Measurements from ENCODE around the gene CCAR1.

The CCAR1 gene

DNA sequence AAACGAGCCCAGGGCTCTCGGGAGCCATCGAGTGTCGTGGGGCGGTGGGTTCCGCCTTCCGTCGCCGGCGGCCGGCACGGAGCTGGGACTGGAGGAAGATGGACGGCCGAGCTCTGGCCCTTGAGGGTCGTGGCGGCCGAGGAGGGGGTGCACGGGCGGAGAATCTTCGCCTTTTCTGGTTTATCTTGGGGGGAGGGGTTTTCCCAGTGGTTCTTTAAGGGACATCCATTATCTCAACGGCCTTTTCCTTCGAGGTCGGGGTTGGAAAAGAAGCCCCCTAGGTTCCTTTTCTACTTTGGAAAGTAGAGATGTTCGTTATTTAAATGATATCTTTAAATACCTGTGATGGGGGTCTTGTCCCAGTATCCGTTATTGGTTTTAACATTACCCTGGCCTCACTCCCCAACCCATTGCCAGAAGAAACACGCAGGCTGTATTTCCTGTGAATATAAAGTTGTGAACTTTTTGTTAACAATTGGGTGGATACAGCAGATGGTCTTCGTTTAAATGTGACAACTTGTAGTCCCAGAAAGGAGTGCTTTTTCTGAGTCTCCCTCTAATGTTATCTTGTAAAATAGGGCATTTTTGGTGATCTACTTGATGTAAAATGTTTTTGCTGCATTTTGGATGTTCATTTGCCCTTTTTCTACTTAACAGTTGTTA, 765 bp downstream of the CCAR1 start:
- Histone ChIP-seq H3K79me2 (ENCODE audit: low read length) (peaks cover 27% of the 10 kb centered on the region), H3K9me3 (ENCODE audit: insufficient read depth, low read length) (no peaks in the 10 kb centered on the region)

DNA sequence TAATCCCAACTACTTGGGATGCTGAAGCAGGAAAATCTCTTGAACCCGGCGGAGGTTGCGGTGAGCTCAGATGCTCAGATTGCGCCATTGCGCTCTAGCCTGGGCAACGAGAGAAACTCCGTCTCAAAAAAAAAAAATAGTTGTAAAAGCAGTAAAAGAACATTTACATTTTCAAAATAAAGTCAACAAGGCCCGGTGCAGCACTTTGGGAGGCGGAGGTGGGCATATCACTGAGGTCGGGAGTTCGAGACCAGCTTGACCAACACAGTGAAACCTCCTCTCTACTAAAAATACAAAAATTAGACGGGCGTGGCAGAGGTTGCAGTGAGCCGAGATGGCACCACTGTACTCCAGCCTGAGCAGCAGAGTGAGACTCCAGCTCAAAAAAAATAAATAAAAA, 4.0 kb downstream of the CCAR1 start:
- TF ChIP-seq EZH2phosphoT487 (IDR thresholded peaks at IDR 0.05; ENCODE audit: low read depth) = no peak
- TF ChIP-seq, protein P1, sequence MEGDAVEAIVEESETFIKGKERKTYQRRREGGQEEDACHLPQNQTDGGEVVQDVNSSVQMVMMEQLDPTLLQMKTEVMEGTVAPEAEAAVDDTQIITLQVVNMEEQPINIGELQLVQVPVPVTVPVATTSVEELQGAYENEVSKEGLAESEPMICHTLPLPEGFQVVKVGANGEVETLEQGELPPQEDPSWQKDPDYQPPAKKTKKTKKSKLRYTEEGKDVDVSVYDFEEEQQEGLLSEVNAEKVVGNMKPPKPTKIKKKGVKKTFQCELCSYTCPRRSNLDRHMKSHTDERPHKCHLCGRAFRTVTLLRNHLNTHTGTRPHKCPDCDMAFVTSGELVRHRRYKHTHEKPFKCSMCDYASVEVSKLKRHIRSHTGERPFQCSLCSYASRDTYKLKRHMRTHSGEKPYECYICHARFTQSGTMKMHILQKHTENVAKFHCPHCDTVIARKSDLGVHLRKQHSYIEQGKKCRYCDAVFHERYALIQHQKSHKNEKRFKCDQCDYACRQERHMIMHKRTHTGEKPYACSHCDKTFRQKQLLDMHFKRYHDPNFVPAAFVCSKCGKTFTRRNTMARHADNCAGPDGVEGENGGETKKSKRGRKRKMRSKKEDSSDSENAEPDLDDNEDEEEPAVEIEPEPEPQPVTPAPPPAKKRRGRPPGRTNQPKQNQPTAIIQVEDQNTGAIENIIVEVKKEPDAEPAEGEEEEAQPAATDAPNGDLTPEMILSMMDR (IDR thresholded peaks at IDR 0.05; ENCODE audit: low read depth, low read length) = no peak
- Histone ChIP-seq H3K36me3 (replicated peaks; ENCODE audit: low read depth, low read length) (peaks cover 4% of the 10 kb centered on the region), H2AFZ (ENCODE audit: low read depth, low read length) (no peak overlapping the region), H4K20me1 (ENCODE audit: insufficient read depth, low read length) (no peaks in the 10 kb centered on the region), H3K4me2 (ENCODE audit: low read length) (no peak overlapping the region), H3K4me1 (ENCODE audit: low read length) (peaks cover 7% of the 10 kb centered on the region), H3K9me3 (ENCODE audit: insufficient read depth, low read length) (no peaks in the 10 kb centered on the region), H3K79me2 (ENCODE audit: low read length) (peaks cover 46% of the 10 kb centered on the region), H3K4me3 (ENCODE audit: low read length) (no peak overlapping the region), H3K27ac (ENCODE audit: low read length) (no peak overlapping the region), H3K27me3 (ENCODE audit: low read depth, low read length) (no peaks in the 10 kb centered on the region), H3K9ac (ENCODE audit: low read length) (no peak overlapping the region)

More for the DNA sequence above, 765 bp downstream of the CCAR1 start:
- no peaks in the 10 kb centered on the region for H3K27me3 ChIP-seq (ENCODE audit: low read depth, low read length)
- TF ChIP-seq, protein P1 (IDR thresholded peaks at IDR 0.05; ENCODE audit: low read depth, low read length) = no peak
- no peak for TF ChIP-seq EZH2phosphoT487 (IDR thresholded peaks at IDR 0.05; ENCODE audit: low read depth)
- H2AFZ ChIP-seq (ENCODE audit: low read depth, low read length) = no peak overlapping the region
- H3K4me3 ChIP-seq (ENCODE audit: low read length) = peak overlapping the region; percentile 90
- H3K36me3 ChIP-seq (replicated peaks; ENCODE audit: low read depth, low read length) = no peaks in the 10 kb centered on the region
- peaks cover 7% of the 10 kb centered on the region for H3K4me1 ChIP-seq (ENCODE audit: low read length)
- peak overlapping the region; percentile 94 for H3K9ac ChIP-seq (ENCODE audit: low read length)
- H3K27ac ChIP-seq (ENCODE audit: low read length) = peak overlapping the region; percentile 73
- H4K20me1 ChIP-seq (ENCODE audit: insufficient read depth, low read length) = no peaks in the 10 kb centered on the region
- H3K4me2 ChIP-seq (ENCODE audit: low read length) = peak overlapping the region; percentile 86

DNA sequence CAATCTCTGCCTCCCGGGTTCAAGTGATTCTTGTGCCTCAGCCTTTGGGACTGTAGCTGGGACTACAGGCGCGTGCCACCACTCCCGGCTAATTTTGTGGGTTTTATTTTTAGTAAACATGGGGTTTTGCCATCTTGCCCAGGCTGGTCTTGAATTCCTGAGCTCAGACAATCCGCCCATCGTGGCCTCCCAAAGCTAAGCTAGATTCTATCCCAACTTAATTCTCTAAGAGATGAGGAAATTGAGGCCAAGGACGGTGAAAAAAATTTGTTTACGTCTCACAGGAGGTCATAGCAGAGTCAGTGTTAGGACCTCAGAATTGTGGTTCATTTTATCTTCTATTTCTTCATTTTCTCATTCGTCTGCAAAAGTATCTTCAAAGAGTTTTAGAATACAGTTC, 6.1 kb downstream of the CCAR1 start:
- no peaks in the 10 kb centered on the region for H3K27me3 ChIP-seq (ENCODE audit: low read depth, low read length)
- H3K27ac ChIP-seq (ENCODE audit: low read length) = no peak overlapping the region
- no peak overlapping the region for H3K4me3 ChIP-seq (ENCODE audit: low read length)
- no peak for TF ChIP-seq EZH2phosphoT487 (IDR thresholded peaks at IDR 0.05; ENCODE audit: low read depth)
- TF ChIP-seq, protein P1 (IDR thresholded peaks at IDR 0.05; ENCODE audit: low read depth, low read length) = no peak
- H4K20me1 ChIP-seq (ENCODE audit: insufficient read depth, low read length) = no peaks in the 10 kb centered on the region
- no peaks in the 10 kb centered on the region for H3K9me3 ChIP-seq (ENCODE audit: insufficient read depth, low read length)
- H3K4me1 ChIP-seq (ENCODE audit: low read length) = peaks cover 5% of the 10 kb centered on the region
- peaks cover 12% of the 10 kb centered on the region for H3K36me3 ChIP-seq (replicated peaks; ENCODE audit: low read depth, low read length)
- peaks cover 43% of the 10 kb centered on the region for H3K79me2 ChIP-seq (ENCODE audit: low read length)
- no peak overlapping the region for H3K4me2 ChIP-seq (ENCODE audit: low read length)
- H2AFZ ChIP-seq (ENCODE audit: low read depth, low read length) = no peak overlapping the region
- H3K9ac ChIP-seq (ENCODE audit: low read length) = no peak overlapping the region

DNA sequence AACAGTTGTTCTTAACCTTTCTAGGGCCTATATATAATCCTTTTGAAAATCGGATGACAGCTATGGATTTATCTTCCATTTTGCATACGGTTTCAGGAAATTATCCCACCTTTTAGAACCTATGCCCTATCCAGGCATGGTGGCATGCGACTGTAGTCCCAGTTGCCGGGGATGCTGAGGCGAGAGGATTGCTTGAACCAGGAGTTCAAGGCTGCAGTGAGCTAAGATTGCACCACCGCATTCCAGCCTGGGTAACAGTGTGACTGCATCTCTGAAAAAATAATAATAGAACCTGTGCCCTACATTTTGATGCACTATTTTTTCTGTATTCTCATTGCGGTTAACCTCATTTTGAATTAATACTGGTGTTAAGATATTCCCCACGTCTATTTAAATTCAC, 11.6 kb downstream of the CCAR1 start:
- Histone ChIP-seq H3K36me3 (replicated peaks; ENCODE audit: low read depth, low read length) (peaks cover 29% of the 10 kb centered on the region), H3K9ac (ENCODE audit: low read length) (no peak overlapping the region), H3K4me3 (ENCODE audit: low read length) (no peak overlapping the region), H4K20me1 (ENCODE audit: insufficient read depth, low read length) (no peaks in the 10 kb centered on the region), H3K79me2 (ENCODE audit: low read length) (peaks cover 50% of the 10 kb centered on the region), H3K4me1 (ENCODE audit: low read length) (no peaks in the 10 kb centered on the region), H2AFZ (ENCODE audit: low read depth, low read length) (no peak overlapping the region), H3K9me3 (ENCODE audit: insufficient read depth, low read length) (no peaks in the 10 kb centered on the region), H3K27me3 (ENCODE audit: low read depth, low read length) (no peaks in the 10 kb centered on the region), H3K4me2 (ENCODE audit: low read length) (no peak overlapping the region), H3K27ac (ENCODE audit: low read length) (no peak overlapping the region)
- TF ChIP-seq EZH2phosphoT487 (IDR thresholded peaks at IDR 0.05; ENCODE audit: low read depth) = no peak
- TF ChIP-seq, protein P1 (IDR thresholded peaks at IDR 0.05; ENCODE audit: low read depth, low read length) = no peak

Measured in OCI-LY3 (cell line).